K562 (cell line): ENCODE results near the gene HCRTR1. TPM values are rescaled to one million over a fixed set of nuclear protein-coding genes. Genes with fewer than 3 reads are reported as not detected.

Experiments used
- ATAC-seq: fragments of 200-7000 bp; cut with Tn5 transposase; 3 replicates; pipeline ENCODE4 v1.9.1; 2020; ENCODE audit warnings: moderate library complexity
- BruUV-seq: library from RNA; stranded (reverse); fragments of 400-500 nt; replicated peaks from 2 replicates; lab custom pipeline; 2021; lab: Mats Ljungman, UMichigan
- CTCF ChIA-PET: fragments of 300-600 bp; formaldehyde crosslinking; extraction: SDS; loops from one replicate; lab custom pipeline; 2021; ENCODE audit warnings: low intra/inter-chr PET ratio; lab: Yijun Ruan, JAX
- POLR2A ChIA-PET: fragments of 300-600, 350-650 bp; sonication (Branson Sonifier 250); formaldehyde crosslinking; extraction: SDS; loops from one replicate; lab custom pipeline; 2021; ENCODE audit warnings: antibody characterized with exemption, inconsistent platforms; lab: Yijun Ruan, JAX
- DNase-seq, 4 experiments: peaks; one replicate each; pipeline versions ENCODE4 v3.0.0 to v3.0.0-alpha.2; 2011 to 2018; ENCODE audit warnings: low spot score in 3 of 4, mixed read lengths in 3 of 4; ENCODE audit errors: extremely low read depth in 1 of 4
- FAIRE-seq: peaks from 2 replicates; lab custom pipeline; 2011; peaks lifted over from hg19 to GRCh38; lab: Jason Lieb, UNC
- H2AFZ ChIP-seq: 2 replicates; pipeline ENCODE4 v1.6.0; 2011; ENCODE audit warnings: low read depth, low read length, control low read depth, inconsistent platforms
- H3K27ac ChIP-seq: fragments of 200-600 bp; 3 replicates; pipeline ENCODE4 v1.8.0; 2011; ENCODE audit warnings: low read depth, mild to moderate bottlenecking, control low read depth, inconsistent platforms, low read length, moderate library complexity, mixed read lengths; ENCODE audit errors: extremely low read depth
- H3K27me3 ChIP-seq, 2 experiments: fragments of 300-600 bp in 1 of 2; 2 replicates in 1 of 2; 3 replicates in 1 of 2; pipeline versions ENCODE4 v1.6.0 to v1.8.0; 2011; ENCODE audit warnings: inconsistent platforms in 2 of 2, low read length in 2 of 2, mild to moderate bottlenecking in 1 of 2, mixed read lengths in 1 of 2, moderate library complexity in 1 of 2; ENCODE audit not compliant: control insufficient read depth in 2 of 2, insufficient read depth in 2 of 2
- H3K36me3 ChIP-seq: fragments of 300-600 bp; 3 replicates; pipeline ENCODE4 v1.8.0; 2011; ENCODE audit warnings: mild to moderate bottlenecking, low read length, inconsistent platforms; ENCODE audit not compliant: control insufficient read depth, insufficient read depth
- H3K4me1 ChIP-seq, 2 experiments: fragments of 200-600 bp in 1 of 2; replicated peaks in 1 of 2; 2 replicates in 1 of 2; 3 replicates in 1 of 2; pipeline versions ENCODE4 v1.5.1 to v1.8.0; 2011; ENCODE audit warnings: inconsistent platforms in 2 of 2, low read length in 2 of 2, mild to moderate bottlenecking in 1 of 2, mixed read lengths in 1 of 2, moderate library complexity in 1 of 2; ENCODE audit not compliant: control insufficient read depth in 2 of 2, insufficient read depth in 2 of 2
- H3K4me2 ChIP-seq: 2 replicates; pipeline ENCODE4 v1.6.1; 2011; ENCODE audit warnings: low read length, control low read depth, inconsistent platforms, mixed read lengths; ENCODE audit not compliant: insufficient read depth
- H3K4me3 ChIP-seq: fragments of 200-600 bp; sonication (generic), shearing (Covaris generic); 2 replicates; pipeline ENCODE4 v1.5.1; 2016; ENCODE audit warnings: control low read depth, inconsistent platforms
- H3K79me2 ChIP-seq: fragments of 200-600 bp; 3 replicates; pipeline ENCODE4 v1.8.0; 2011; ENCODE audit warnings: low read length, inconsistent platforms; ENCODE audit not compliant: control insufficient read depth, insufficient read depth
- H3K9ac ChIP-seq, 2 experiments: 2 replicates each; pipeline versions ENCODE4 v1.6.0 to v1.6.1; 2011; ENCODE audit warnings: low read depth in 2 of 2, low read length in 2 of 2, control low read depth in 1 of 2, inconsistent platforms in 1 of 2, mild to moderate bottlenecking in 1 of 2, mixed read lengths in 1 of 2; ENCODE audit not compliant: insufficient read depth in 1 of 2
- H3K9me1 ChIP-seq: one replicate; pipeline ENCODE4 v1.6.0; 2011; ENCODE audit warnings: inconsistent platforms, mild to moderate bottlenecking, low read length, moderate library complexity; ENCODE audit not compliant: control insufficient read depth, insufficient read depth
- H3K9me3 ChIP-seq: replicated peaks from 2 replicates; pipeline ENCODE4 v1.5.1; 2011; ENCODE audit warnings: low read depth, low read length, inconsistent platforms; ENCODE audit not compliant: control insufficient read depth, insufficient read depth
- H4K20me1 ChIP-seq: replicated peaks from 2 replicates; pipeline ENCODE4 v1.6.1; 2011; ENCODE audit warnings: low read length, inconsistent platforms, mixed read lengths; ENCODE audit not compliant: control insufficient read depth, insufficient read depth
- CBFB ChIP-seq: sonication (generic); formaldehyde crosslinking; IDR thresholded peaks from 2 replicates; pipeline ENCODE4 v1.4.0; 2020; ENCODE audit warnings: mild to moderate bottlenecking, missing genetic modification reagents
- PHF20 ChIP-seq: fragments of 450-650 bp; IDR thresholded peaks from 2 replicates; pipeline ENCODE4 v1.6.1; 2018; ENCODE audit not compliant: partially characterized antibody
- SNIP1 ChIP-seq: fragments of 450-650 bp; IDR thresholded peaks from 2 replicates; pipeline ENCODE4 v1.7.1; 2017; ENCODE audit warnings: low read depth, mild to moderate bottlenecking
- ZBTB1 ChIP-seq: sonication (generic); formaldehyde crosslinking; IDR thresholded peaks from 2 replicates; pipeline ENCODE4 v1.8.1; 2023; ENCODE audit warnings: missing genetic modification reagents, low read depth, mild to moderate bottlenecking, borderline replicate concordance
- ZNF239 ChIP-seq: fragments of 250-450 bp; sonication (Bioruptor Pico); IDR thresholded peaks from 2 replicates; pipeline ENCODE4 v1.4.0; 2020; ENCODE audit warnings: mild to moderate bottlenecking
- WGBS: fragments of 100-300 bp; shearing (Covaris generic); methylation state at CpG from one replicate; pipeline ENCODE4 v1.1.6; 2016; ENCODE audit warnings: low coverage, mixed read lengths; ENCODE audit not compliant: insufficient coverage; ENCODE audit errors: missing lambda C conversion rate; 5-methylcytosine and 5-hydroxymethylcytosine counted together
- in situ Hi-C: fragments of 300-500 bp; cut with MboI; formaldehyde crosslinking; loops from 4 replicates; pipeline ENCODE4 v1.15.0; 2018; ENCODE audit warnings: inconsistent platforms, mixed read lengths
- intact Hi-C: fragments of 100-400 bp; cut with micrococcal nuclease; formaldehyde crosslinking; loops from 2 replicates; pipeline ENCODE4 v1.14.2; 2022
- polyA plus RNA-seq, 8 experiments: library from polyadenylated mRNA; depleted of rRNA in 4 of 8; stranded (reverse) in 5 of 8; unstranded in 3 of 8; fragments of >200 nt; fragmentation: Nextera tagmentation in 2 of 8; fragmentation: Illumina TruSeq in 1 of 8; extraction: Ambion mirVana in 2 of 8; extraction: Trizol in 1 of 8; gene quantifications; 2 replicates each; pipeline versions ENCODE4 v1.2.1 to v1.2.3, GENCODE V29; 2011 to 2014; ENCODE audit warnings: inconsistent platforms in 1 of 8, missing spikeins in 1 of 8
- total RNA-seq, 7 experiments: library from RNA; depleted of rRNA in 6 of 7; stranded (reverse); fragments of >200 nt in 6 of 7; fragmentation: Illumina TruSeq in 2 of 7; extraction: Trizol in 2 of 7; gene quantifications; 2 replicates each; pipeline versions ENCODE4 v1.2.1 to v1.2.3, GENCODE V29; 2011 to 2021; ENCODE audit warnings: low replicate concordance in 1 of 7
- TF ChIP-seq, protein P1 (sequence below), 2 experiments: fragments of 250-450 bp in 1 of 2; fragments of 450-650 bp in 1 of 2; sonication (Bioruptor Pico) in 1 of 2; IDR thresholded peaks; 2 replicates each; pipeline versions ENCODE4 v1.6.1 to v1.8.0; 2016 to 2021; ENCODE audit warnings: mild to moderate bottlenecking in 2 of 2, moderate library complexity in 2 of 2, missing compliant biosample characterization in 1 of 2, missing genetic modification characterization in 1 of 2
- TF ChIP-seq, protein P2 (sequence below): fragments of 250-450 bp; sonication (Bioruptor Pico); IDR thresholded peaks from 2 replicates; pipeline ENCODE4 v1.4.0; 2020

The HCRTR1 gene
- total and polyA plus RNA-seq, 9 of the 15 experiments (the other 6 are each of a cell fraction or from before 2014, with no cell fraction given): not detected

DNA sequence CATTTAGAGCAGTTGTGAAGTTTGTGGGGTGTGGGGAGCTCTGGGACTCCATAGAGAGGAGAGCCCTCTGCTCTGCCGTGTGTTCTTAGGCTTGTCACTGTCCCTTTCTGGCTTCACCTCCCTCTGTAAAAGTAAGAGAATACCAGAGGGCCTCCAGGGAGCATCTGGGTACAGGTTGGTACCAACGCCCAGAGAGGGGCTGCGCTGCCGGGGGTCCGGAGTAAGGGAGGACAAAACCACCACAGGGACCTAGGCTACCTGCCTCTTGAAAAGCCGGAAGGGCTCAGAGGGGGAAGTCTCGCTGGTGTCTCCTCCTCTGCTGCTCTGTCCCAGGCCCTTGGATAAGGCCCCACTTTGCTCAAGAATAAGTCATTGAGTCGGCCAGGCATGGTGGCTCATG lies 44.2 kb upstream of the HCRTR1 start:
- ATAC-seq (no peak), FAIRE-seq (no peak), DNase-seq (no peak)
- Histone ChIP-seq H2AFZ (no peak overlapping the region), H3K4me2 (no peak overlapping the region)
- TF ChIP-seq PHF20: no peak
- no peak for TF ChIP-seq ZNF239 (CRISPR knock-in tag)
- TF ChIP-seq, protein P1, sequence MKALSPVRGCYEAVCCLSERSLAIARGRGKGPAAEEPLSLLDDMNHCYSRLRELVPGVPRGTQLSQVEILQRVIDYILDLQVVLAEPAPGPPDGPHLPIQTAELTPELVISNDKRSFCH (CRISPR knock-in tag; IDR thresholded peaks at IDR 0.05): no peak
- TF ChIP-seq, protein P1 (tag; IDR thresholded peaks at IDR 0.05): no peak
- TF ChIP-seq, protein P2, sequence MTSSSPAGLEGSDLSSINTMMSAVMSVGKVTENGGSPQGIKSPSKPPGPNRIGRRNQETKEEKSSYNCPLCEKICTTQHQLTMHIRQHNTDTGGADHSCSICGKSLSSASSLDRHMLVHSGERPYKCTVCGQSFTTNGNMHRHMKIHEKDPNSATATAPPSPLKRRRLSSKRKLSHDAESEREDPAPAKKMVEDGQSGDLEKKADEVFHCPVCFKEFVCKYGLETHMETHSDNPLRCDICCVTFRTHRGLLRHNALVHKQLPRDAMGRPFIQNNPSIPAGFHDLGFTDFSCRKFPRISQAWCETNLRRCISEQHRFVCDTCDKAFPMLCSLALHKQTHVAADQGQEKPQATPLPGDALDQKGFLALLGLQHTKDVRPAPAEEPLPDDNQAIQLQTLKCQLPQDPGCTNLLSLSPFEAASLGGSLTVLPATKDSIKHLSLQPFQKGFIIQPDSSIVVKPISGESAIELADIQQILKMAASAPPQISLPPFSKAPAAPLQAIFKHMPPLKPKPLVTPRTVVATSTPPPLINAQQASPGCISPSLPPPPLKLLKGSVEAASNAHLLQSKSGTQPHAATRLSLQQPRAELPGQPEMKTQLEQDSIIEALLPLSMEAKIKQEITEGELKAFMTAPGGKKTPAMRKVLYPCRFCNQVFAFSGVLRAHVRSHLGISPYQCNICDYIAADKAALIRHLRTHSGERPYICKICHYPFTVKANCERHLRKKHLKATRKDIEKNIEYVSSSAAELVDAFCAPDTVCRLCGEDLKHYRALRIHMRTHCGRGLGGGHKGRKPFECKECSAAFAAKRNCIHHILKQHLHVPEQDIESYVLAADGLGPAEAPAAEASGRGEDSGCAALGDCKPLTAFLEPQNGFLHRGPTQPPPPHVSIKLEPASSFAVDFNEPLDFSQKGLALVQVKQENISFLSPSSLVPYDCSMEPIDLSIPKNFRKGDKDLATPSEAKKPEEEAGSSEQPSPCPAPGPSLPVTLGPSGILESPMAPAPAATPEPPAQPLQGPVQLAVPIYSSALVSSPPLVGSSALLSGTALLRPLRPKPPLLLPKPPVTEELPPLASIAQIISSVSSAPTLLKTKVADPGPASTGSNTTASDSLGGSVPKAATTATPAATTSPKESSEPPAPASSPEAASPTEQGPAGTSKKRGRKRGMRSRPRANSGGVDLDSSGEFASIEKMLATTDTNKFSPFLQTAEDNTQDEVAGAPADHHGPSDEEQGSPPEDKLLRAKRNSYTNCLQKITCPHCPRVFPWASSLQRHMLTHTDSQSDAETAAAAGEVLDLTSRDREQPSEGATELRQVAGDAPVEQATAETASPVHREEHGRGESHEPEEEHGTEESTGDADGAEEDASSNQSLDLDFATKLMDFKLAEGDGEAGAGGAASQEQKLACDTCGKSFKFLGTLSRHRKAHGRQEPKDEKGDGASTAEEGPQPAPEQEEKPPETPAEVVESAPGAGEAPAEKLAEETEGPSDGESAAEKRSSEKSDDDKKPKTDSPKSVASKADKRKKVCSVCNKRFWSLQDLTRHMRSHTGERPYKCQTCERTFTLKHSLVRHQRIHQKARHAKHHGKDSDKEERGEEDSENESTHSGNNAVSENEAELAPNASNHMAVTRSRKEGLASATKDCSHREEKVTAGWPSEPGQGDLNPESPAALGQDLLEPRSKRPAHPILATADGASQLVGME (CRISPR knock-in tag): no peak
- TF ChIP-seq SNIP1: no peak
- no peak for TF ChIP-seq ZBTB1
- TF ChIP-seq CBFB: no peak
- TF ChIP-seq, all 486 proteins: peak for 0
- Histone ChIP-seq H3K4me1 (peaks cover 22 to 41% of the 10 kb centered on the region in 2 experiments), H3K36me3 (no peaks in the 10 kb centered on the region), H3K9me1 (peaks cover 3% of the 10 kb centered on the region), H3K4me3 (no peak overlapping the region), H3K79me2 (no peaks in the 10 kb centered on the region), H3K9me3 (no peaks in the 10 kb centered on the region), H3K27me3 (peaks cover 23 to 67% of the 10 kb centered on the region in 2 experiments), H4K20me1 (peaks cover 48% of the 10 kb centered on the region), H3K27ac (no peak overlapping the region), H3K9ac (no peak overlapping the region)
- POLR2A ChIA-PET: interaction anchor here (0.5 kb wide), 1 partner anchor 179 kb away, joined by 3 read pairs; no protein-coding TSS in a partner anchor
- CTCF ChIA-PET: interaction anchor here (1.8 kb wide), 1 partner anchor 21 kb away, joined by 5 read pairs; no protein-coding TSS in a partner anchor
- WGBS: 26% methylated on average over 8 of the region's 8 CpGs
- BruUV-seq: no TSS peak
- intact Hi-C loops (no loop called here), in situ Hi-C loops (loop anchor here (25.0 kb wide), 1 partner anchor 386 kb away; no protein-coding TSS in a partner anchor)
